ENCODE results near the gene ALOXE3.

The ALOXE3 gene

DNA sequence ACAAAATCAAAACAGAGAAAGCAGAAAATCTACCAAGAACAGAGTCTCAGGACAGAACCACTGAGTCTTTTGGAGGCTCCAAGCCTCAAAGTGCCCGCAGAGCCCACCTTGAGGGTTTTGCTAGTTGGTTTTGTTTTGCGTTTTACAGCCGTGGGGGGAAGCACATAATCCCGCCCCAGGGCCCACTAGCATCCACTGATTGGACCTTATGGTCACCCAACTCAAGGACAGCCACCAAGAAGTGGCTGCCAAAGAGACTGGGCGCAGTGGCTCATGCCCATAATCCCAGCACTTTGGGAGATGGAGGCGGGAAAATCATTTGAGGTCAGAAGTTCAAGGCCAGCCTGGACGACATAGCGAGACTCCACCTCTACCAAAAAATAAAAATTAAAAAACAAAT, 69.6 kb downstream of the ALOXE3 start:
- DNase-seq (ENCODE audit: low spot score) = no peak

DNA sequence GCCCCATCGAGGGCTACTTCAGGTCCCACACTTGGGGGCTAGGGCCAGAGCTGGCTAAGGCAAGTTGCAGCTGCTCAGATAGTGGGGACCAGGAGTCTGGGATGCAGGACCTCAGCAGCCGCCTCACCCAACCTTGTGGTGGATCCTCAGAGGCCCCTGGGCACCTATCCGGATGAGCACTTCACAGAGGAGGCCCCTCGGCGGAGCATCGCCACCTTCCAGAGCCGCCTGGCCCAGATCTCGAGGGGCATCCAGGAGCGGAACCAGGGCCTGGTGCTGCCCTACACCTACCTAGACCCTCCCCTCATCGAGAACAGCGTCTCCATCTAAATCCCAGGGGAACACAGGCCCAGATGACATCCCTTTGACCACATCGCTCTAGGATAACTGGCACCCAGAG, 70.1 kb downstream of the ALOXE3 start:
- no peak for DNase-seq (ENCODE audit: low spot score)

DNA sequence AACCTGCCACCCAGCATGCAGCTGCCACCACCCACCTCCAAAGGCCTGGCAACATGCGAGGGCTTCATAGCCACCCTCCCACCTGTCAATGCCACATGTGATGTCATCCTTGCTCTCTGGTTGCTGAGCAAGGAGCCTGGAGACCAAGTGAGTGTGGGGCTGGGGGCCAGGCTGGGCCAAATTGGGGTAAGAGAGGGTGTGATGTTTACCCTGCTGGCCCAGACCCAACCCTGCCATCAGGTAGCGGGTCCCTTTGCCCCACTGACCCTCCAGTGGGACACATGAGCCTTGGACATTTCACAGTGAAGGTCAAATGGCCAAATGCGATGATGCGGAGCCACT, 70.6 kb downstream of the ALOXE3 start:
- no peak for DNase-seq (ENCODE audit: low spot score)

DNA sequence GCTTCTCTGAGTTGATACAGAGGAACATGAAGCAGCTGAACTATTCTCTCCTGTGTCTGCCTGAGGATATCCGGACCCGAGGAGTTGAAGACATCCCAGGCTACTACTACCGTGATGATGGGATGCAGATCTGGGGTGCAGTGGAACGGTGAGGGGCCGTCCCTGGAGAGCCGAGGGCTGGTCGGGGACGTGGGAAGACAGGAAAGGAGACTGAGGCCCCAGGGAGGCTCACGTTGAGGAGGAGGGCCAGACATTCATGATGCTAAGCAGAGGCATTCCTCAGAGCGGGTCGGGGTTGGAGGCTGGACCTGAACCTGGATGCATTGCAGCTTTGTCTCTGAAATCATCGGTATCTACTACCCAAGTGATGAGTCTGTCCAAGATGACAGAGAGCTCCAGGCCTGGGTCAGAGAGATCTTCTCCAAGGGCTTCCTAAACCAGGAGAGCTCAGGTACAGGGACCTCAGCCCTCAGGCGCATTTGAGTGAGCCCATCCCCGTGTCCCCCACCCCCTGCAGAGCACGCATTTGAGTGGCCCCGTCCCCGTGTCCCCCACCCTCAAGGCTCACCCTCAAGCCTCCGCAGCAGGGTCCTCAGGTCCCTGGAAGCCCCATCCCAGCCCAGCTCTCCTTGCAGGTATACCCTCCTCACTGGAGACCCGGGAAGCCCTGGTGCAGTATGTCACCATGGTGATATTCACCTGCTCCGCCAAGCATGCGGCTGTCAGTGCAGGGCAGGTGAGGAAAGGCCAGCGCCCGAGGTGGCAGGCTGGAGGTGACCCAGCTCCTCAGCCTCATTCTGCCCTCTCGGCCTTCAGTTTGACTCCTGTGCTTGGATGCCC, 71.2 kb downstream of the ALOXE3 start:
- DNase-seq (ENCODE audit: low spot score) = no peak

DNA sequence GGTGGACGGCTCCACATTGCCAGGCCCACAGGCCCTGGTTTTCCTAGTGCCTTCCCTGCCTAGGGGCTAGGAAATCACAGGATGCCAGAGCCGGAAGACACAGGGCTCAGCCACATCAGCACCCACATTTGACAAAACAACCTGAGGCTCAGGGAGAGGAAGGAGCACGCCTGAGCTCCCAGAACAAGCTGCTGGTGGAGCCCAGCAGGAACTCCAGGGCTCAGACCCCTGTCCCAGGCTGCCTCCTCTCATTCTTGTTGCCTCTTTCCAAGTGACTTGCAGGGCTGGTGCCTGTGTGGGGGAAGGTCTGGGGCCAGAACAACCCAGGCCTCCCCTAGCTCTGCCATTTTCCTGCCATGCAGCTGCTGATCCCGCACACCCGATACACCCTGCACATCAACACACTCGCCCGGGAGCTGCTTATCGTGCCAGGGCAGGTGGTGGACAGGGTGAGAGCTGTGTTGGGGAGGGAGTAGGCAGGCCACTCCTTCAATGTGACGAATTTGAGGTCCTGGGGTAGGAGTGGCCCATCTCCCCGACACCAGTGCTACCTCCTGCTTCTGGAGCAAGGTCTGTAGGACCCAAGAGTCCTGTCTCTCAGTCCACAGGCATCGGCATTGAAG, 71.9 kb downstream of the ALOXE3 start:
- DNase-seq (ENCODE audit: low spot score) = no peak
